HepG2 (cell line): ENCODE data around the gene HLCS. TPM values are rescaled to one million over a fixed set of nuclear protein-coding genes. Genes with fewer than 3 reads are reported as not detected.

Experiments
- CBX5 ChIP-seq: sonication (generic); formaldehyde crosslinking; IDR thresholded peaks from 2 replicates; pipeline ENCODE4 v1.4.0; 2020; ENCODE audit warnings: missing genetic modification reagents, borderline replicate concordance
- DPF2 ChIP-seq: sonication (generic); formaldehyde crosslinking; IDR thresholded peaks from 2 replicates; pipeline ENCODE4 v1.4.0; 2020; ENCODE audit warnings: mild to moderate bottlenecking, low read depth, missing genetic modification reagents, borderline replicate concordance
- KAT7 ChIP-seq: IDR thresholded peaks from 2 replicates; pipeline ENCODE4 v1.6.1; 2018; ENCODE audit warnings: borderline replicate concordance, missing compliant biosample characterization
- ONECUT2 ChIP-seq: sonication (generic); formaldehyde crosslinking; IDR thresholded peaks from 2 replicates; pipeline ENCODE4 v1.4.0; 2020; ENCODE audit warnings: missing genetic modification reagents
- TAF1 ChIP-seq: sonication (generic); formaldehyde crosslinking; IDR thresholded peaks from 2 replicates; pipeline ENCODE4 v1.4.0; 2020; ENCODE audit warnings: missing genetic modification reagents
- ZNF468 ChIP-seq: sonication (generic); formaldehyde crosslinking; IDR thresholded peaks from 2 replicates; pipeline ENCODE4 v1.8.0; 2022; ENCODE audit warnings: mild to moderate bottlenecking, moderate library complexity, missing genetic modification reagents
- polyA plus RNA-seq, 8 experiments: library from polyadenylated mRNA; depleted of rRNA in 3 of 8; stranded (reverse) in 7 of 8; unstranded in 1 of 8; fragments of >200 nt; fragmentation: Illumina TruSeq in 4 of 8; extraction: Trizol in 4 of 8; gene quantifications; 2 replicates each; pipeline versions ENCODE4 v1.2.1 to v1.2.3, GENCODE V29; 2011 to 2016; ENCODE audit warnings: low read depth in 4 of 8, missing spikeins in 1 of 8, mixed read lengths in 1 of 8; ENCODE audit not compliant: insufficient read depth in 1 of 8
- total RNA-seq, 5 experiments: library from RNA; depleted of rRNA; stranded (reverse); fragments of >200 nt; fragmentation: Illumina TruSeq; extraction: Trizol; gene quantifications; 2 replicates each; pipeline ENCODE4 v1.2.3, GENCODE V29; 2016; ENCODE audit warnings: low read depth in 1 of 5
- TF ChIP-seq, protein P1 (sequence below): sonication (generic); formaldehyde crosslinking; IDR thresholded peaks from 2 replicates; pipeline ENCODE4 v1.5.0; 2020; ENCODE audit warnings: mild to moderate bottlenecking, missing genetic modification reagents, borderline replicate concordance
- TF ChIP-seq, protein P2 (sequence below): sonication (generic); formaldehyde crosslinking; IDR thresholded peaks from 2 replicates; pipeline ENCODE4 v1.9.0; 2021; ENCODE audit warnings: mild to moderate bottlenecking, missing genetic modification reagents
- TF ChIP-seq, protein P3 (sequence below): sonication (generic); formaldehyde crosslinking; IDR thresholded peaks from 2 replicates; pipeline ENCODE4 v1.4.0; 2020; ENCODE audit warnings: mild to moderate bottlenecking, missing genetic modification reagents
- TF ChIP-seq, protein P4 (sequence below): IDR thresholded peaks from 2 replicates; pipeline ENCODE4 v1.6.1; 2016; ENCODE audit warnings: missing compliant biosample characterization, missing genetic modification reagents, borderline replicate concordance

HLCS gene
- total and polyA plus RNA-seq, 2 of the 13 experiments (the other 11 are each of a cell fraction or from before 2014, with no cell fraction given) = 7.9 to 12.3 TPM

DNA sequence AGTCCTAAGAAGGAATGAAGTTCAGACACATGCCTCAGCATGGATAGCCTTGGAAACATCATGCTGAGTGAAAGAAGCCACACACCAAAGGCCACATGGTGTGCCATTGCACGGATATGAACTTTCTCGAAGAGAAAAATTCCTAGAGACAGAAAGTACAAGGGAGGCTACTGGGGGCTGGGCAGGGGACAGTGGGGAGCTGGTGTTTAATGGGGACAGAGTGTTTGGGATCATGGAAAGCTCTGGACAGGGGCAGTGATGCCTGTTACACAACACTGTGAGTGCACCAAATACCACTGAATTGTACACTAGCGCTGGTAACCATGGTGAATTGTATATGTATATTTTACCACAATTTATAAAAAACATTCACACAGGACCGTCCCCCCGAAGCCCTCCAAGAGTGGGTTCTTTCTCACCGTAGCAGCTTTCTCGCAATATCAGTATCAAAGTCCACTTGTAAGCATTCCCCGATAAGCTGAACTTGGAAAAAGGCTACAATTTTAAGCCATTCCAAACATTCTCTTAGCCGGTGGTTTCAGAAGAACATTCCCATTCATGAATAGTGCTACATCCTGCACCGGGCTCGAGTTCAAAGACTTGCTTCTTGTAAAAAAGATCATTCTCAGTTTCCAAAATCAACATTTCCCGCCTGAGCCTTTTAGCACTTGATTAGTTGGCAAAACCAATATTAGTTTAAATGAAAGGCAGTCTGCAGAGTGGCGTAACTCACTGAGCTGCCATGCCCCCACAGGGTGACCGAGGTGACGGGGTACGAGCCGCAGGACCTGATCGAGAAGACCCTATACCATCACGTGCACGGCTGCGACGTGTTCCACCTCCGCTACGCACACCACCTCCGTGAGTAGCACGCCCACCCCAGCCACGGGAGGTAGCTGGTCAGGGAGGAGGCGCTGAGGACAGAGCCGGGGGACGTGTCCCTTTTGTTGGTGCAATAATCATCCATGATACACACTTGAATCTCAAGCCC lies 235.9 kb downstream of the HLCS start (continued):
- TF ChIP-seq DPF2 (peak; percentile 64), TAF1 (no peak), KAT7 (CRISPR knock-in tag) (no peak), ZNF468 (CRISPR knock-in tag) (no peak), CBX5 (no peak), ONECUT2 (no peak)
- TF ChIP-seq, protein P1, sequence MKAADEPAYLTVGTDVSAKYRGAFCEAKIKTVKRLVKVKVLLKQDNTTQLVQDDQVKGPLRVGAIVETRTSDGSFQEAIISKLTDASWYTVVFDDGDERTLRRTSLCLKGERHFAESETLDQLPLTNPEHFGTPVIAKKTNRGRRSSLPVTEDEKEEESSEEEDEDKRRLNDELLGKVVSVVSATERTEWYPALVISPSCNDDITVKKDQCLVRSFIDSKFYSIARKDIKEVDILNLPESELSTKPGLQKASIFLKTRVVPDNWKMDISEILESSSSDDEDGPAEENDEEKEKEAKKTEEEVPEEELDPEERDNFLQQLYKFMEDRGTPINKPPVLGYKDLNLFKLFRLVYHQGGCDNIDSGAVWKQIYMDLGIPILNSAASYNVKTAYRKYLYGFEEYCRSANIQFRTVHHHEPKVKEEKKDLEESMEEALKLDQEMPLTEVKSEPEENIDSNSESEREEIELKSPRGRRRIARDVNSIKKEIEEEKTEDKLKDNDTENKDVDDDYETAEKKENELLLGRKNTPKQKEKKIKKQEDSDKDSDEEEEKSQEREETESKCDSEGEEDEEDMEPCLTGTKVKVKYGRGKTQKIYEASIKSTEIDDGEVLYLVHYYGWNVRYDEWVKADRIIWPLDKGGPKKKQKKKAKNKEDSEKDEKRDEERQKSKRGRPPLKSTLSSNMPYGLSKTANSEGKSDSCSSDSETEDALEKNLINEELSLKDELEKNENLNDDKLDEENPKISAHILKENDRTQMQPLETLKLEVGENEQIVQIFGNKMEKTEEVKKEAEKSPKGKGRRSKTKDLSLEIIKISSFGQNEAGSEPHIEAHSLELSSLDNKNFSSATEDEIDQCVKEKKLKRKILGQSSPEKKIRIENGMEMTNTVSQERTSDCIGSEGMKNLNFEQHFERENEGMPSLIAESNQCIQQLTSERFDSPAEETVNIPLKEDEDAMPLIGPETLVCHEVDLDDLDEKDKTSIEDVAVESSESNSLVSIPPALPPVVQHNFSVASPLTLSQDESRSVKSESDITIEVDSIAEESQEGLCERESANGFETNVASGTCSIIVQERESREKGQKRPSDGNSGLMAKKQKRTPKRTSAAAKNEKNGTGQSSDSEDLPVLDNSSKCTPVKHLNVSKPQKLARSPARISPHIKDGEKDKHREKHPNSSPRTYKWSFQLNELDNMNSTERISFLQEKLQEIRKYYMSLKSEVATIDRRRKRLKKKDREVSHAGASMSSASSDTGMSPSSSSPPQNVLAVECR = peak; percentile 28; the same call in 1 of the 2 replicates
- TF ChIP-seq, protein P2, sequence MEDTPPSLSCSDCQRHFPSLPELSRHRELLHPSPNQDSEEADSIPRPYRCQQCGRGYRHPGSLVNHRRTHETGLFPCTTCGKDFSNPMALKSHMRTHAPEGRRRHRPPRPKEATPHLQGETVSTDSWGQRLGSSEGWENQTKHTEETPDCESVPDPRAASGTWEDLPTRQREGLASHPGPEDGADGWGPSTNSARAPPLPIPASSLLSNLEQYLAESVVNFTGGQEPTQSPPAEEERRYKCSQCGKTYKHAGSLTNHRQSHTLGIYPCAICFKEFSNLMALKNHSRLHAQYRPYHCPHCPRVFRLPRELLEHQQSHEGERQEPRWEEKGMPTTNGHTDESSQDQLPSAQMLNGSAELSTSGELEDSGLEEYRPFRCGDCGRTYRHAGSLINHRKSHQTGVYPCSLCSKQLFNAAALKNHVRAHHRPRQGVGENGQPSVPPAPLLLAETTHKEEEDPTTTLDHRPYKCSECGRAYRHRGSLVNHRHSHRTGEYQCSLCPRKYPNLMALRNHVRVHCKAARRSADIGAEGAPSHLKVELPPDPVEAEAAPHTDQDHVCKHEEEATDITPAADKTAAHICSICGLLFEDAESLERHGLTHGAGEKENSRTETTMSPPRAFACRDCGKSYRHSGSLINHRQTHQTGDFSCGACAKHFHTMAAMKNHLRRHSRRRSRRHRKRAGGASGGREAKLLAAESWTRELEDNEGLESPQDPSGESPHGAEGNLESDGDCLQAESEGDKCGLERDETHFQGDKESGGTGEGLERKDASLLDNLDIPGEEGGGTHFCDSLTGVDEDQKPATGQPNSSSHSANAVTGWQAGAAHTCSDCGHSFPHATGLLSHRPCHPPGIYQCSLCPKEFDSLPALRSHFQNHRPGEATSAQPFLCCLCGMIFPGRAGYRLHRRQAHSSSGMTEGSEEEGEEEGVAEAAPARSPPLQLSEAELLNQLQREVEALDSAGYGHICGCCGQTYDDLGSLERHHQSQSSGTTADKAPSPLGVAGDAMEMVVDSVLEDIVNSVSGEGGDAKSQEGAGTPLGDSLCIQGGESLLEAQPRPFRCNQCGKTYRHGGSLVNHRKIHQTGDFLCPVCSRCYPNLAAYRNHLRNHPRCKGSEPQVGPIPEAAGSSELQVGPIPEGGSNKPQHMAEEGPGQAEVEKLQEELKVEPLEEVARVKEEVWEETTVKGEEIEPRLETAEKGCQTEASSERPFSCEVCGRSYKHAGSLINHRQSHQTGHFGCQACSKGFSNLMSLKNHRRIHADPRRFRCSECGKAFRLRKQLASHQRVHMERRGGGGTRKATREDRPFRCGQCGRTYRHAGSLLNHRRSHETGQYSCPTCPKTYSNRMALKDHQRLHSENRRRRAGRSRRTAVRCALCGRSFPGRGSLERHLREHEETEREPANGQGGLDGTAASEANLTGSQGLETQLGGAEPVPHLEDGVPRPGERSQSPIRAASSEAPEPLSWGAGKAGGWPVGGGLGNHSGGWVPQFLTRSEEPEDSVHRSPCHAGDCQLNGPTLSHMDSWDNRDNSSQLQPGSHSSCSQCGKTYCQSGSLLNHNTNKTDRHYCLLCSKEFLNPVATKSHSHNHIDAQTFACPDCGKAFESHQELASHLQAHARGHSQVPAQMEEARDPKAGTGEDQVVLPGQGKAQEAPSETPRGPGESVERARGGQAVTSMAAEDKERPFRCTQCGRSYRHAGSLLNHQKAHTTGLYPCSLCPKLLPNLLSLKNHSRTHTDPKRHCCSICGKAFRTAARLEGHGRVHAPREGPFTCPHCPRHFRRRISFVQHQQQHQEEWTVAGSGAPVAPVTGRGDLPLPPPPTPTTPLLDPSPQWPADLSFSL (CRISPR knock-in tag) = no peak
- TF ChIP-seq, protein P3, sequence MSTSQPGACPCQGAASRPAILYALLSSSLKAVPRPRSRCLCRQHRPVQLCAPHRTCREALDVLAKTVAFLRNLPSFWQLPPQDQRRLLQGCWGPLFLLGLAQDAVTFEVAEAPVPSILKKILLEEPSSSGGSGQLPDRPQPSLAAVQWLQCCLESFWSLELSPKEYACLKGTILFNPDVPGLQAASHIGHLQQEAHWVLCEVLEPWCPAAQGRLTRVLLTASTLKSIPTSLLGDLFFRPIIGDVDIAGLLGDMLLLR (CRISPR knock-in tag) = no peak
- TF ChIP-seq, protein P4, sequence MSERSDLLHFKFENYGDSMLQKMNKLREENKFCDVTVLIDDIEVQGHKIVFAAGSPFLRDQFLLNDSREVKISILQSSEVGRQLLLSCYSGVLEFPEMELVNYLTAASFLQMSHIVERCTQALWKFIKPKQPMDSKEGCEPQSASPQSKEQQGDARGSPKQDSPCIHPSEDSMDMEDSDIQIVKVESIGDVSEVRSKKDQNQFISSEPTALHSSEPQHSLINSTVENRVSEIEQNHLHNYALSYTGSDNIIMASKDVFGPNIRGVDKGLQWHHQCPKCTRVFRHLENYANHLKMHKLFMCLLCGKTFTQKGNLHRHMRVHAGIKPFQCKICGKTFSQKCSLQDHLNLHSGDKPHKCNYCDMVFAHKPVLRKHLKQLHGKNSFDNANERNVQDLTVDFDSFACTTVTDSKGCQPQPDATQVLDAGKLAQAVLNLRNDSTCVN (CRISPR knock-in tag) = no peak
